ENCODE data around the gene MAP2K2.

GRCh38 chr19:4071610-4072009, 52.3 kb downstream of the MAP2K2 start:
- TF ChIP-seq, protein P1, sequence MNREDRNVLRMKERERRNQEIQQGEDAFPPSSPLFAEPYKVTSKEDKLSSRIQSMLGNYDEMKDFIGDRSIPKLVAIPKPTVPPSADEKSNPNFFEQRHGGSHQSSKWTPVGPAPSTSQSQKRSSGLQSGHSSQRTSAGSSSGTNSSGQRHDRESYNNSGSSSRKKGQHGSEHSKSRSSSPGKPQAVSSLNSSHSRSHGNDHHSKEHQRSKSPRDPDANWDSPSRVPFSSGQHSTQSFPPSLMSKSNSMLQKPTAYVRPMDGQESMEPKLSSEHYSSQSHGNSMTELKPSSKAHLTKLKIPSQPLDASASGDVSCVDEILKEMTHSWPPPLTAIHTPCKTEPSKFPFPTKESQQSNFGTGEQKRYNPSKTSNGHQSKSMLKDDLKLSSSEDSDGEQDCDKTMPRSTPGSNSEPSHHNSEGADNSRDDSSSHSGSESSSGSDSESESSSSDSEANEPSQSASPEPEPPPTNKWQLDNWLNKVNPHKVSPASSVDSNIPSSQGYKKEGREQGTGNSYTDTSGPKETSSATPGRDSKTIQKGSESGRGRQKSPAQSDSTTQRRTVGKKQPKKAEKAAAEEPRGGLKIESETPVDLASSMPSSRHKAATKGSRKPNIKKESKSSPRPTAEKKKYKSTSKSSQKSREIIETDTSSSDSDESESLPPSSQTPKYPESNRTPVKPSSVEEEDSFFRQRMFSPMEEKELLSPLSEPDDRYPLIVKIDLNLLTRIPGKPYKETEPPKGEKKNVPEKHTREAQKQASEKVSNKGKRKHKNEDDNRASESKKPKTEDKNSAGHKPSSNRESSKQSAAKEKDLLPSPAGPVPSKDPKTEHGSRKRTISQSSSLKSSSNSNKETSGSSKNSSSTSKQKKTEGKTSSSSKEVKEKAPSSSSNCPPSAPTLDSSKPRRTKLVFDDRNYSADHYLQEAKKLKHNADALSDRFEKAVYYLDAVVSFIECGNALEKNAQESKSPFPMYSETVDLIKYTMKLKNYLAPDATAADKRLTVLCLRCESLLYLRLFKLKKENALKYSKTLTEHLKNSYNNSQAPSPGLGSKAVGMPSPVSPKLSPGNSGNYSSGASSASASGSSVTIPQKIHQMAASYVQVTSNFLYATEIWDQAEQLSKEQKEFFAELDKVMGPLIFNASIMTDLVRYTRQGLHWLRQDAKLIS (CRISPR knock-in tag; IDR thresholded peaks at IDR 0.05; ENCODE audit: borderline replicate concordance) = no peak
- TF ChIP-seq, protein P2, sequence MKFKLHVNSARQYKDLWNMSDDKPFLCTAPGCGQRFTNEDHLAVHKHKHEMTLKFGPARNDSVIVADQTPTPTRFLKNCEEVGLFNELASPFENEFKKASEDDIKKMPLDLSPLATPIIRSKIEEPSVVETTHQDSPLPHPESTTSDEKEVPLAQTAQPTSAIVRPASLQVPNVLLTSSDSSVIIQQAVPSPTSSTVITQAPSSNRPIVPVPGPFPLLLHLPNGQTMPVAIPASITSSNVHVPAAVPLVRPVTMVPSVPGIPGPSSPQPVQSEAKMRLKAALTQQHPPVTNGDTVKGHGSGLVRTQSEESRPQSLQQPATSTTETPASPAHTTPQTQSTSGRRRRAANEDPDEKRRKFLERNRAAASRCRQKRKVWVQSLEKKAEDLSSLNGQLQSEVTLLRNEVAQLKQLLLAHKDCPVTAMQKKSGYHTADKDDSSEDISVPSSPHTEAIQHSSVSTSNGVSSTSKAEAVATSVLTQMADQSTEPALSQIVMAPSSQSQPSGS (CRISPR knock-in tag; IDR thresholded peaks at IDR 0.05; ENCODE audit: borderline replicate concordance, low read depth) = no peak
- TF ChIP-seq TEAD4 (CRISPR knock-in tag; IDR thresholded peaks at IDR 0.05) (no peak), CTCF (IDR thresholded peaks at IDR 0.05) (no peak)
